GM19467 (cell line): ENCODE measurements around the gene MT1A.
"Not testable (repeated sequence)": the region's sequence is repeated elsewhere in the genome, so short reads cannot be mapped to it uniquely, and the experiment has no call there.

Source experiments
- ATAC-seq: cut with Tn5 transposase; IDR thresholded peaks from one replicate; pipeline ENCODE4 v1.9.1; 2021; ENCODE audit warnings: mild to moderate bottlenecking, moderate library complexity; ENCODE audit not compliant: unreplicated experiment

The MT1A gene

DNA sequence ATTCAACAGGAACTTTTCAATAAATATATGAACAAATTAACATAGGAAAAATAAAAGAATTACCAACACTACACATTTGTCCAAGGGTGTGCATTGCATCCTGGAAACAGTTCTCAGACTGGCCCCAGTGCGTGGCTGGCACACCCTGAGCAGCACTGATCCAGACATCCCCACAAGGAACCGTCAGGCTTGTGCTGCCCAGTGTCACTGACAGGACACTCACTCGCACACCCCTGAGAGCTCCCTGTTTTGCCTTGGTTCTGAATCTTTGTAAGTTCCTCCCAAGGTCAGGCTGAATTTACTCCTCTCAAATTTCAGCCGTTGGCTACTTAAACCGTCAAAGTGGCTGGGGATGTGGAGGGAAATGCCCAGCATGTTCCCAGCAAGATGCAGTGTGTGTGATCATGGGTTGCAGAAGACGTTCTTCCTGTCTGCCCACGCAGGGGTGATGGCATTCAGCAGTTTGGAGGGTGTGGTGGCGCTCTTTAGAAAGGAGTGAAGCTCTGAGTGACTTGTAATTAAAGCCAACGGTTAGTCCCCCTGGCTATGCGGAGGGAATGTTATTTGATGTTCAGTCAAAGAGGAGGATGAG, 28.4 kb upstream of the MT1A start:
- no peak for ATAC-seq

DNA sequence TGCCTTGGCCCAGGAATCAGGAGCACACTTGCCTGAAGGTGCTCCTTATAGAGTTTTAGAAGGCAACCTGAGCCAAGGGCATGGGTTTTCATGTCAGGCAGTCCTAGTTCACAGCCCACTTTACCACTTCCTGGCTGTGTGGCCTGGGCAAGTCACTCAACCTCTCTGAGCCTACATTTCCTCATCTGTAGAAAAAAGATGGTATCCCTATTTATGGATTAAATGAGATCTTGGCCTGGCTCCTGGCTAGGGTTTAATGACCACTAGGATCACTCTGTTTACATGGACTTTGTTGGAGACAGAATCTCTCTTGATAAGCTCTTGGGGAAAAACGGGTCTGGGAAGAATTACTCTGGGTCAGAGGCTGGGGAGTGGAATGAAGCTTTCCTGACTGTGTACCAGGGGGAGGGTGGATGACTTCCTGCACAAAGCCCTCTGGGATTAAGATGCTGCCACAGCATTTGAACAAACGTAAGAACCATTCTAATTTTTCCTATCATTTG, 27.8 kb upstream of the MT1A start:
- ATAC-seq = no peak

DNA sequence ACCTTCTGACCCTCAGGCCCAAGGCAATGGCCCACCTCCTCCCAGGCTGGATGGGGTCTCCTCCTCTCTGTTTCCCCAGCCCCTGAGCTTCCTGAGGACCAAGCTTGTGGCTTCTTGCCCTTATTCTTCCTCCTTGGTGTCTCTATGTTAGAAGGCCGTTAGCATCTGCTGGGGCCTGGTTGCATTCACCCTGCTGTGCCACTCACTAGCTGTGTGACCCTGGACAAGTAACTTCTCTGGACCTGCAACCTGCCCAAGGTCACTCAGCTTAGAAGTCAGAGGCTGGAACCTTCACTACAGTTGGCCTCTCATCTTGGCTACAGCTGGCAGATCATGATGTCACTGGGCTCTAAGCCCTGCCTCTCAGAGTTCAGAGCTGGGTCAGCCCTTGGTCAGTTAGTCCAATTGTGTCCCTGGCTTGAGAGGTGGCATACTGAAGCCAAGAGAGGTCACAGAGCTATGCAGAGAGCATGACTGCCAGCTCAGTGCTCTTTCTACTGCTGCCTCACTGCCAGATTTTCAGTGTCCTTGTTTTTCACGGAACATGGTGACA, 27.1 kb upstream of the MT1A start:
- no peak for ATAC-seq

DNA sequence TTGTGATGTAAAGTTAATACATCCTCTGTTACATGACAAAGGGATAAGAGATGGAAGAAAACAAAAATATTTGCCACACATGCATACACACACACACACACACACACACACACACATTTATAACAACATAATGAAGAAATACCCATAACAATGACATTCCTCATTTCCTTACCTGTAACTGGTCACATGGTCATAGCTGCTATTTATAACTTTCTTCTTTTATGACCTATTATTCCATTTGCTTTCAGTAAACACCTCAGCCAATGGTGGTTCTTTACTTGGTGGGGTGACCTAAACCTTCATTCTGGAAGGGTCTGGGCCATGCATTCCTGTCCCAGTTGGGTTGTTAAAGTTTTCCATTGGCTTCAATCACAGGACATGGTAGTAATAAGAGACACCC, 24.8 kb upstream of the MT1A start:
- no peak for ATAC-seq

DNA sequence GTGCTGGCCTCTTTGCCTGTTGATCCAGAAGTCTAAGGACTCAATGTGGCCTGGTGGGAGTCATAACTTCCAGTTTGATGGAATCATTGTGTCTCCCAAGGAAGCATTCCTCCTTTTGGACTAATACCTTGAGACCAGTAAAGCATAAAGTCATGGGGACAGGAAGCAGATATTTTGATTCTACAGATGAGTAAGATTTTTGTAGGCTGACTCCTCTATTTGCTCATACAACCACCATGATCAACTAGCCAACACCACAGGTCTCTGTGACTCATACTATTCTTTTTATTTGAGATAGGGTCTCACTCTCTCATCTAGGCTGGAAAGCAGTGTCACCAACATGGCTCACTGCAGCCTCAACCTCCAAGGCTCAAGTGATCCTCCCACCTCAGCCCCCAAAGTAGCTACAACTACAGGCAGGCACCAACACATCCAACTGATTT, 23.9 kb upstream of the MT1A start:
- no peak for ATAC-seq

DNA sequence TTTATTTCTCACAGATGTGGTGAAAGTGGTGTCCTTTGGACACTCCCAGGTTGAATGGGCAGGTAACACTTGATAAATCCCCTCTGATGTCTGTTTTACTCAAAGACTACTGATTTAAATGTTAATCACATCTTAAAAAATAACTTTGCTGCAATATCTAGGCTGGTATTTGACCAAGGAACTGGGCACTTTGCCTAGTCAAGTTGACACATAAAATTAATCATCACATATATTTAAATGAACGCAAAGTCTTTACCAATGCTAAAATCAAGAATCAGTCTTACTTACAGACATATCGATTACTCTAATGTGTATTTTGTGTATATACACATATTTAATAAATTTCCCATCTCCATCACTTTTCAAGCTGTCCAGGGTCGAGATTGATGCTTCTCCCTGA, 23.1 kb upstream of the MT1A start:
- ATAC-seq = no peak

DNA sequence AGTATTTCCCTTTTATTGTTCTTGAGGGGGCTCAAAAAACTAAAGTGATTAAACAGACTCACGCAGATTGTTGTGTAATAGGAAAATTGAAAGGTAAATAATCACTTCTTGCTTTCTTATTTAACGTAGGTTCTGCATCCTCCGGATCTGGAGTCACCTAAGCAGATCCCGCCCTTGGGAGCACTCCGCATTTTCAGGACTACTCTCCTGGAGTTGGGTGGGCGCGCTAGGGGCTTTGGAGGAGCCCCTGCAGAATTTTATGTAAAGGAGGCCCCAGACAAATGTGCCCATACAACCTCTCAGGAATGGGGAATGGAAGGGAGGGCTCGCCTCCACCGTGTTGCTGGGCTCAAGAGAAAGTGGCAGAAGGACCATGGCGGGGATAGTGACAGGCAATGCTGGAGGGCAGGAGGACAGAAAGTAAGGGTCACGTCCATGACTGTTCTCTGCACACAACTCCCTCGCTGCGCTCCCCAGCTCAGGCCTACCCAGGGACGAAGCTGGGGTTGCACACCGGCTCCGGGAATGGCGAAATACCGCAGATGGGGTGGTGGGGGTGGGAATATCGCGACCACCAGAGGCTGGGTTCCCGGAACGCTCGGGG, 21.8 kb upstream of the MT1A start:
- no peak for ATAC-seq

DNA sequence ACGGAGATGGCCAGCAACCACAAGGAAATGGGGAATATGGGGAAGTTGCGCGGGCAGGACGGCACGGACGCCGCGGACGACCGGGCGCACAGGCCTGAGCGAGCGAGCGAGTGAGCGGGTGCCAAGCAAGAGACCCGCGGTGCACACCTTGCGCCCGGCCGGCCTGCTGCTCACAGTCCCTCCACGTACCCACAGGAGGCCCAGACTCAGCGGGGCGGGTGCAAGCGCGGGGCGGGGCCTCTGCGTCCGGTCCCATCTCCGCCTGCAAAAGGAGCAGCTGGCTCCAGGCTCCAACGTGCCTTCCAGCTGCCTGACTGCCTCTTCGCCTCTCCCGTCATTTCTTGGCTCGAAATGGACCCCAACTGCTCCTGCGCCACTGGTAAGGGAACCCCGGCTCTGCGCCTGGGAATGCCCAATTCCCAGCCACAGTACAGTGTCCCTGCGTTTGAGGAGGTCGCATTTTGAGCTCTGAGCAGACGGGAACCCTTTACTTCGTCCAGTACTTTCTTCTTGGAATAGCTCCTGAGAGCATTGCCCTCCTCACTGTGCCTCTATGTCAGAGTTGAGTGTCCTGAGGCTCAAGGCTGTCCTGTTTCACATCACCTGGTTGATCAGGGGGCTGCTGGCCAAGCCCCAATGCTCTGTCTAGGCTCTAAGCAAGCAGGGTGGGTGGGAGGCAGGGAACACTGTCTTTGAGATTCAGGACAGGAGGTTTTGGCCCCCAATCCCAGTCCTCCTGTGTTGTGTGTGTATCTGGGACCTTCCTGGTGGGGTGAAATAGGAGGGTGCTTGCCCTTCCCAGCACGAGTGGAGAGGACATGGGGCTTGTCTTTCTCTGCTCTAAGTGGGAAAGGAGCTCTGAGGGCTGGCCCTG, 21.0 kb upstream of the MT1A start:
- no peak for ATAC-seq

DNA sequence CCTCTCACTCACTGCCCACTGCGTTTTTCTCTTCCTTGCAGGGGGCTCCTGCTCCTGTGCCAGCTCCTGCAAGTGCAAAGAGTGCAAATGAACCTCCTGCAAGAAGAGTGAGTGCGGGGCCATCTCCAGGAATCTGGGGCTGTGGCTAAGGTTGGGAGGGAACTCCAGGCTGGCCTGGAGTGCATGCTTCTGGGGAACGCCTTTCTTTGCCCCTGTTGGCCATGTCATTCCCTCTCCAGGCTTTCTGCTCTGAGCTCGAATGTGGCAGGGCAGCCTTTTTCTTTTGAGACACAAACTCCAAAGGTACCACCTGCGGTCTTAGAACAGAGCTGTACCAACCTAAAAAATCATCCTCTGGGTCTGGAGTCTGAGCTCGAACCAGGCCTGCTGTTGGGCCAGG, 20.3 kb upstream of the MT1A start:
- ATAC-seq = no peak

DNA sequence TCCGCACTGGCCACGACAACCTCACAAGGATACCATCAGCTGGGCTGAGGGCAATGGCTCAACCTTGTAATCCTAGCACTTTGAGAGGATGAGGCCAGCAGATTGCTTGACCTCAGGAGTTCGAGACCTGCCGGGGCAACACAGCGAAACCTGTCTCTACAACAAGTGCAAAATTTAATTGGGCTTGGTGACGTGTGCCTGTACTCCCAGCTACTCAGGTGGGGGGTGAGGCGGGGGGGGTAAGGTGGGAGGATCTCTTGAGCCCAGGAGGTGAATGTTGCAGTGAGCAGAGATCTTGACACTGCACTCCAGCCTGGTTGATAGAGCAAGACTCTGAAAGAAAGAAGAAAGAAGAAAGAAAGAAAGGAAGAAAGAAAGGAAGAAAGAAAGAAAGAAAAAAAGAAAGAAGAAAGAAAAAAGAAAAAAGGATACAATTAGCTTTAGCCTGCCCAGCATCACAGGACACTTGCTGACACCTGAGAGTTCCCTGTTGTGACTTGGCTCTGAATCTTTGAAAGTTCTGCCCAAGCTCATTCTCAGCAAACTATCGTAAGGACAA, 18.0 kb upstream of the MT1A start:
- no peak for ATAC-seq

DNA sequence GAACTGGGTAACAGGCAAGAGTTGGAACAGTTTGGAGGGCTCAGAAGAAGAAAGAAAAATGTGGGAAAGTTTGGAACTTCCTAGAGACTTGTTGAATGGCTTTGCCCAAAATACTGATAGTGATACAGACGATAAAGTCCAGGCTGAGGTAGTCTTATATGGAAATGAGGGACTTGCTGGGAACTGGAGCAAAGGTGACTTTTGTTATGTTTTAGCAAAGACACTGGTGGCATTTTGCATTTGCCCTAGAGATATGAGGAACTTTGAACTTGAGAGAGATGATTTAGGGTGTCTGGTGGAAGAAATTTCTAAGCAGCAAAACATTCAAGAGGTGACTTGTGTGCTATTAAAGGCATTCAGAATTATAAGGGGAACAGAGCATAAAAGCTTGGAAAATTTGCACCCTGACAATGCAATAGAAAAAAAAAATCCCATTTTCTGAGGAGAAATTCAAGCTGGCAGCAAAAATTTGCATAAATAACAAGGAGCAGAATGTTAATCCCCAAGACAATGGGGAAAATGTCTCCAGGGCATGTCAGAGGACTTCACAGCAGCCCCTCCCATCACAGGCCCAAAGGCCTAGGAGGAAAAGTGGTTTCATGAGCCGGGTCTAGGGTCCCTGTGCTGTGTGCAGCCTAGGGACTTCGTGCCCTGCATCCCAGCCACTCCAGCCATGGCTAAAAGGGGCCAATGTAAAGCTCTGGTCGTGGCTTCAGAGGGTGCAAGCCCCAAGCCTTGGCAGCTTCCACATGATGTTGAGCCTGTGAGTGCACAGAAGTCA, 16.6 kb upstream of the MT1A start:
- ATAC-seq = not testable (repeated sequence)

DNA sequence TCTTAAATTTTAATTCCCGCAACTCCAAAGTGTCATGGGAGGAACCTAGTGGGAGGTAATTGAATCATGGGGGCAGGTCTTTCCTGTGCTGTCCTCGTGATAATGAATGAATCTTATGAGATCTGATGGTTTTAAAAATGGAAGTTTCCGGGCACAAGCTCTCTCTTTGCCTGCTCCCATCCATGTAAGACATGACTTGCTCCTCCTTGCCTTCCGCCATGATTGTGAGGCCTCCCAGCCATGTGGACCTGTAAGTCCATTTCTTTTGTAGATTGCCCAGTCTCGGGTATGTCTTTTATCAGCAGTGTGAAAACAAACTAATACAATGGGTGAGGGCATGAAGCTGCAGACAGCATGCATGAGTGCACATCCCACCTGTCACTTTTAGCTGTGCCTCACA, 15.3 kb upstream of the MT1A start:
- not testable (repeated sequence) for ATAC-seq

DNA sequence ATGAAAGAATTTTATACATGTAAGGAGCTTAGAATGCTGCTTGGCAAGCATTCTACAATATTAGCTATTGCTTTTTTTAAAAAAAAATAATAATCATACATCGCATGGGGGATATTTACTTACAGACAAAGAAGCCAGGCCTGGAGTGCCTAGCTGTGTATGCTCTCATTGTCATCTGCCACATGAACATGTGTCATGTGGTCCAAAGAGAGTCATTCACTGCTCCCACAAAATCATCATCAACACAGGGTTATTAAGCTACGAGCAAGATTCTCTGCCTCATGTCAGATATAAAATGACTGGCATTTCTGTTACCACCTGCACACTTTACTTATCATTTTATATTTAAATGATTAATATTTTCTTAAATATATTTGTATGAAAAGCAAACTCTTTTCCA, 14.8 kb upstream of the MT1A start:
- ATAC-seq = no peak

DNA sequence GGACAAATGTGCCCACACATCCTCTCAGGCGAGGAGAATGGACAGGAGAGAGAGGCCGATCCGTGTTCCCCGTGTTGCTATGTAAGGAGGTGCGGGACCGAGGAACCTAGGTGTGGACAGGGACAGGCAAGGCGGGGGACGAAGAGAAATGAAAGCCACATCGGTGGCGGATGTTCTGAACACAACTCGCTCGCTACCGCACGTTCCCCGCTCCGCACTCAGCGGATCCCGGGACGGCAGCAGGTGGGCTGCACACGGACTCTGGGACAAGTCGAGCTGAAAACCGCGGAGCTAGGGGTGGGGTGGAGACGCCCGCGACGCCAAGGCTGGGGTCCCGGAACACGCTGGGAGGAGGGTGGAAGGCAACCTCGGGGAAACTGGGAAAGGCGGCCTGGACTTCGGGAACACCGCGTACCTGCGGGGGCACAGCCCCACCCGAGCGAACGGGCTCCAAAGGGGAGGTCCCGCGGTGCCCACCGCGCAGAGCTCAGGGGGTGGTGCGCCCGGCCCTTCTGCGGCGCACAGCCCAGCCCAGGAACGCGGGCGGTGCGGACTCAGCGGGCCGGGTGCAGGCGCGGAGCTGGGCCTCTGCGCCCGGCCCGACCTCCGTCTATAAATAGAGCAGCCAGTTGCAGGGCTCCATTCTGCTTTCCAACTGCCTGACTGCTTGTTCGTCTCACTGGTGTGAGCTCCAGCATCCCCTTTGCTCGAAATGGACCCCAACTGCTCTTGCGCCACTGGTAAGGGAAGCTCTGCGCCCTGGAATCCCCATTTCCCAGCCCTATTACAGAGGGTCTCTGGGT, 13.1 kb upstream of the MT1A start, which contains the start of gene MT1E:
MT1E (plus strand) TSS at position 642 of the 803 bp plus-strand sequence; CDS start at position 713, 71 bp downstream.
- no peak for ATAC-seq

DNA sequence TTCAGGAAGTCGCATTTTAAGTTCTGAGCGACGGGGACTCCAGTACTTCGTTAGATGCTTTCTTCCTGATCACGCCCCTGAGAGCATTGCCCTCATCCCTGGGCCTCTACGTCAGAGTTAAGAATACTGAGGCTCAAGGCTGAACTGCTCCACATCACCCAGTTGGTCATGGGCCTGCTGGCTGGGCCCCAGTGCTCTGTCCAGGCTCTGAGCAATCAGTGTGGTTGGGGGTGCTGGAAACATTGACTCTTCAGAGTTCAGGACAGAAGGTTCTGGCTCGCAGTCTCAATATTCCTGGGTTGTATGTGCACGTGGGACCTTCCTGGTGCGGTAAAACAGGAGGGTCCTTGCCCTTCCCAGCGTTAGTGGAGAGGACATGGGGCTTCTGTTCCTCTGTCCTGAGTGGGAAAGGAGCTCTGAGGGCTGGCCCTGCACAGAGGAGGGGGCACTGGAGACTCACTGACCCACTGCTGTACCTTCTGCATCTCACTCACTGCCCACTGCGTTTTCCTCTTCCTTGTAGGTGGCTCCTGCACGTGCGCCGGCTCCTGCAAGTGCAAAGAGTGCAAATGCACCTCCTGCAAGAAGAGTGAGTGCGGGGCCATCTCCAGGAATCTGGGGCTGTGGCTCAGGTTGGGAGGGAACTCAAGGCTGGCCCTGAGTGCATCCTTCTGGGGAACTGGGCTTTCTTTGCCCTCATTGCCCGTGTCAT, 12.4 kb upstream of the MT1A start:
- ATAC-seq = no peak

DNA sequence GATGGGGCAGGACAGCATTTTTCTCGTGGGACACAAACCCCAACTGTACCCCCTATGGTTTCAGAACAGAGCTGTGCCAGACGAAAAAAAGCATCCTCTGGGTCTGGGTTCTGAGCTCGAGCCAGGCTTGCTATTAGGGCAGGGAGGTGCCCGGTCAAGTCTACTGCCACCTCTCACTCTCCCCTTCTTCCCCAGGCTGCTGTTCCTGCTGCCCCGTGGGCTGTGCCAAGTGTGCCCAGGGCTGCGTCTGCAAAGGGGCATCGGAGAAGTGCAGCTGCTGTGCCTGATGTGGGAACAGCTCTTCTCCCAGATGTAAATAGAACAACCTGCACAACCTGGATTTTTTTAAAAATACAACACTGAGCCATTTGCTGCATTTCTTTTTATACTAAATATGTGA, 11.8 kb upstream of the MT1A start:
- ATAC-seq = no peak

DNA sequence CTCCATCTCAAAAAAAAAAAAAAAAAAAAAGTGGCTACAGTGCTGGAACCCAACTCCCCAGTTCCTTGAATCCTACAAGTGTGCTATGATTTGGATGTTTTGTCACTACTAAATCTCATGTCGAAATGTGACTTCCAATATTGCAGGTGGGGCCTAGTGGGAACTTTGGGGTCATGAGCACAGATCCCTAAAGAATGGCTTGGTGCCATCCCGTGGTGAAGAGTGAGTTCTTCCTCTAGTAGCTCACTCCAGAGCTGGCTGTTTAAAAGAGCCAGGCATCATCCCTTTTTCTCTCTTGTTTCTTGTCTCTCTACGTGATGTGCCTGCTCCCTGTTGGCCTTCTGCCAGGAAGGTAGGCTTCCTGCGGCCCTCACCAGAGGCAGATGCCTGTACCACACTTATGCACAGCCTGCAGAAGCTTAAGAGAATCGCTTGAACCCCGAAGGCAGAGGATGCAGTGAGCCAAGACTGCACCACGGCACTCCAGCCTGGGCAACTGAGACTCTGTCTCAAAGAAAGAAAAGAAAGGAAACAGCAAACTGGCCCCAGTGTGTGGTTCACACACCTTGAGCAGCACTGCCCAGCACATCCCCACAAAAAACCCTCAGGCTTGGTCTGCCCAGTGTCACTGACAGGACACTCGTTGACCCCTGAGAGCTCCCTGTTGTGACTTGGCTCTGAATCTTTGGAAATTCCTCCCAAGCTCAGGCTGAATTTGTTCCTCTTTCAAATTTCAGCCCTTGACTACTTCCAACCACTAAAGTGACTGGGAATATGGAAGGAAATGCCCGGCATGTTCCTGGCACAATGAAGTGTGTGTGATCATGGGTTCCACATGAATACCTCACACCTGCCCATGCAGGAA, 9.7 kb upstream of the MT1A start:
- no peak for ATAC-seq

DNA sequence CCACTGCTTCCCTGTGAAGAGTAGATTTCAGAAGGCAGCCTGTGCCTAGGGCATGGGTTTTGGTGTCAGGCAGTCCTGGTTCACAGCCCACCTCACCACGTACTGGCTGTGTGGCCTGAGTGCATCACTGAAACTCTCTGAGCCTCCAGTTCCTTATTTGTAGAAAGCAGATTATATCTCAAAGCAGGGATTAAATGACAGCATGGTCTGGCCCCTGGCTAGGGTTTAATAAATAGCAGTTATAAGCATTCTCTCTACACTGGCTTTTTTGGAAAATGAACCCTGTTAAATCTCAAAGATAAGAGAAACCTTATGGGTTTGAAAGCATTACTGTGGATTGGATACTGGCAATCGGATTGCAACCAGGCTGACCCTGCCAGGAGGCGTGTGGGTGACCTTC, 8.9 kb upstream of the MT1A start:
- ATAC-seq = no peak
